Trophoblast cell (in vitro differentiated cells and primary cell): ENCODE results near the gene HDAC9.

Experiments
- DNase-seq, 2 donors: peaks; one replicate each; pipeline ENCODE4 v3.0.0-alpha.2; 2016
- H2AFZ ChIP-seq: 2 replicates; pipeline ENCODE4 v1.6.1; 2013; ENCODE audit warnings: low read length, moderate library complexity, mild to moderate bottlenecking; ENCODE audit not compliant: insufficient read depth, poor library complexity
- H2AK5ac ChIP-seq: 2 replicates; pipeline ENCODE4 v1.6.1; 2013; ENCODE audit warnings: mild to moderate bottlenecking, low read length
- H2BK120ac ChIP-seq: 2 replicates; pipeline ENCODE4 v1.6.1; 2013; ENCODE audit warnings: low read length, mild to moderate bottlenecking, moderate library complexity; ENCODE audit not compliant: insufficient read depth, poor library complexity
- H2BK12ac ChIP-seq: 2 replicates; pipeline ENCODE4 v1.6.1; 2013; ENCODE audit warnings: mild to moderate bottlenecking, low read length, moderate library complexity
- H2BK5ac ChIP-seq: 2 replicates; pipeline ENCODE4 v1.6.1; 2013; ENCODE audit warnings: low read length, low read depth, moderate library complexity, mild to moderate bottlenecking; ENCODE audit not compliant: poor library complexity
- H3K14ac ChIP-seq: 2 replicates; pipeline ENCODE4 v1.6.1; 2013; ENCODE audit warnings: mild to moderate bottlenecking, low read length
- H3K18ac ChIP-seq: 2 replicates; pipeline ENCODE4 v1.6.1; 2013; ENCODE audit warnings: mild to moderate bottlenecking, low read length
- H3K23ac ChIP-seq: 2 replicates; pipeline ENCODE4 v1.6.1; 2013; ENCODE audit warnings: low read length
- H3K27ac ChIP-seq: 2 replicates; pipeline ENCODE4 v1.5.1; 2013; ENCODE audit warnings: low read depth, mild to moderate bottlenecking, inconsistent platforms, low read length, moderate library complexity
- H3K27me3 ChIP-seq: 2 replicates; pipeline ENCODE4 v1.6.1; 2013; ENCODE audit warnings: inconsistent platforms, mild to moderate bottlenecking, low read length, moderate library complexity; ENCODE audit not compliant: insufficient read depth
- H3K36me3 ChIP-seq, 2 experiments: 1 replicate in 1 of 2; 2 replicates in 1 of 2; pipeline ENCODE4 v1.6.1; 2013; ENCODE audit warnings: low read length in 2 of 2, mild to moderate bottlenecking in 2 of 2, moderate library complexity in 1 of 2; ENCODE audit not compliant: insufficient read depth in 2 of 2, control insufficient read depth in 1 of 2
- H3K4ac ChIP-seq: 2 replicates; pipeline ENCODE4 v1.6.1; 2013; ENCODE audit warnings: low read depth, mild to moderate bottlenecking, low read length, moderate library complexity
- H3K4me1 ChIP-seq, 2 experiments: 1 replicate in 1 of 2; 2 replicates in 1 of 2; pipeline ENCODE4 v1.6.1; 2013; ENCODE audit warnings: low read length in 2 of 2, mild to moderate bottlenecking in 2 of 2, moderate library complexity in 1 of 2; ENCODE audit not compliant: insufficient read depth in 2 of 2, control insufficient read depth in 1 of 2
- H3K4me2 ChIP-seq: 2 replicates; pipeline ENCODE4 v1.6.1; 2013; ENCODE audit warnings: inconsistent platforms, mild to moderate bottlenecking, low read length, moderate library complexity
- H3K4me3 ChIP-seq: 2 replicates; pipeline ENCODE4 v1.5.1; 2013; ENCODE audit warnings: mild to moderate bottlenecking, low read depth, low read length, inconsistent platforms
- H3K79me1 ChIP-seq: one replicate; pipeline ENCODE4 v1.6.1; 2013; ENCODE audit warnings: low read length
- H3K79me2 ChIP-seq: 2 replicates; pipeline ENCODE4 v1.6.1; 2013; ENCODE audit warnings: low read length, mild to moderate bottlenecking; ENCODE audit not compliant: control insufficient read depth, insufficient read depth, poor library complexity
- H3K9ac ChIP-seq: 2 replicates; pipeline ENCODE4 v1.6.1; 2013; ENCODE audit warnings: mild to moderate bottlenecking, low read length
- H3K9me3 ChIP-seq: 2 replicates; pipeline ENCODE4 v1.6.1; 2013; ENCODE audit warnings: low read depth, mild to moderate bottlenecking, control low read depth, inconsistent platforms, low read length; ENCODE audit not compliant: insufficient read depth
- H4K12ac ChIP-seq: 2 replicates; pipeline ENCODE4 v1.6.1; 2013; ENCODE audit warnings: low read depth, mild to moderate bottlenecking, low read length, moderate library complexity
- H4K8ac ChIP-seq: 2 replicates; pipeline ENCODE4 v1.6.1; 2013; ENCODE audit warnings: low read depth, mild to moderate bottlenecking, low read length, moderate library complexity
- H4K91ac ChIP-seq: one replicate; pipeline ENCODE4 v1.6.1; 2013; ENCODE audit warnings: low read depth, mild to moderate bottlenecking, low read length, moderate library complexity
- WGBS: extraction: QIAGEN DNeasy Blood & Tissue Kit; methylation state at CpG from one replicate; pipeline ENCODE4 v1.1.7; 2013; ENCODE audit warnings: missing lambda C conversion rate; ENCODE audit not compliant: insufficient read length, insufficient coverage; ENCODE audit errors: extremely low coverage; 5-methylcytosine and 5-hydroxymethylcytosine counted together

The HDAC9 gene

GRCh38 chr7:18517646-18518045 lies 22.1 kb downstream of the HDAC9 start:
- Histone ChIP-seq H3K4ac (no peak overlapping the region), H3K79me1 (no peaks in the 10 kb centered on the region)
- WGBS: no CpG with 5 or more reads among the region's 2 CpGs

GRCh38 chr7:18518555-18518954 lies 23.0 kb downstream of the HDAC9 start:
- no CpG with 5 or more reads among the region's 6 CpGs for WGBS
- no peak overlapping the region for H3K14ac ChIP-seq
- no peak overlapping the region for H3K4me2 ChIP-seq
- H3K27ac ChIP-seq: no peak overlapping the region
- H3K23ac ChIP-seq: no peak overlapping the region
- H3K79me2 ChIP-seq: no peaks in the 10 kb centered on the region
- no peaks in the 10 kb centered on the region for H3K9me3 ChIP-seq
- H3K79me1 ChIP-seq: no peaks in the 10 kb centered on the region
- H4K91ac ChIP-seq: no peak overlapping the region
- no peak for DNase-seq
- H4K8ac ChIP-seq: no peak overlapping the region
- no peak overlapping the region for H4K12ac ChIP-seq
- H2AK5ac ChIP-seq: no peak overlapping the region
- no peak overlapping the region for H2AFZ ChIP-seq
- no peak overlapping the region for H3K4me3 ChIP-seq
- H3K4me1 ChIP-seq: no peaks in the 10 kb centered on the region
- H2BK120ac ChIP-seq: no peak overlapping the region
- no peak overlapping the region for H2BK12ac ChIP-seq
- H2BK5ac ChIP-seq: no peak overlapping the region
- H3K9ac ChIP-seq: no peak overlapping the region
- no peaks in the 10 kb centered on the region for H3K36me3 ChIP-seq
- H3K4ac ChIP-seq: no peak overlapping the region
- no peaks in the 10 kb centered on the region for H3K27me3 ChIP-seq
- no peak overlapping the region for H3K18ac ChIP-seq

More at GRCh38 chr7:18517646-18518045, 22.1 kb downstream of the HDAC9 start:
- Histone ChIP-seq H3K27ac (no peak overlapping the region), H3K4me3 (no peak overlapping the region), H3K9ac (no peak overlapping the region), H4K91ac (no peak overlapping the region), H3K4me2 (no peak overlapping the region), H4K8ac (no peak overlapping the region), H2BK12ac (no peak overlapping the region), H3K79me2 (no peaks in the 10 kb centered on the region), H4K12ac (no peak overlapping the region), H3K9me3 (no peaks in the 10 kb centered on the region), H2BK5ac (no peak overlapping the region), H3K27me3 (no peaks in the 10 kb centered on the region), H3K36me3 (no peaks in the 10 kb centered on the region), H2BK120ac (no peak overlapping the region), H3K14ac (no peak overlapping the region), H3K18ac (no peak overlapping the region), H2AK5ac (no peak overlapping the region), H3K23ac (no peak overlapping the region), H3K4me1 (no peaks in the 10 kb centered on the region), H2AFZ (no peak overlapping the region)
- DNase-seq: no peak

DNA sequence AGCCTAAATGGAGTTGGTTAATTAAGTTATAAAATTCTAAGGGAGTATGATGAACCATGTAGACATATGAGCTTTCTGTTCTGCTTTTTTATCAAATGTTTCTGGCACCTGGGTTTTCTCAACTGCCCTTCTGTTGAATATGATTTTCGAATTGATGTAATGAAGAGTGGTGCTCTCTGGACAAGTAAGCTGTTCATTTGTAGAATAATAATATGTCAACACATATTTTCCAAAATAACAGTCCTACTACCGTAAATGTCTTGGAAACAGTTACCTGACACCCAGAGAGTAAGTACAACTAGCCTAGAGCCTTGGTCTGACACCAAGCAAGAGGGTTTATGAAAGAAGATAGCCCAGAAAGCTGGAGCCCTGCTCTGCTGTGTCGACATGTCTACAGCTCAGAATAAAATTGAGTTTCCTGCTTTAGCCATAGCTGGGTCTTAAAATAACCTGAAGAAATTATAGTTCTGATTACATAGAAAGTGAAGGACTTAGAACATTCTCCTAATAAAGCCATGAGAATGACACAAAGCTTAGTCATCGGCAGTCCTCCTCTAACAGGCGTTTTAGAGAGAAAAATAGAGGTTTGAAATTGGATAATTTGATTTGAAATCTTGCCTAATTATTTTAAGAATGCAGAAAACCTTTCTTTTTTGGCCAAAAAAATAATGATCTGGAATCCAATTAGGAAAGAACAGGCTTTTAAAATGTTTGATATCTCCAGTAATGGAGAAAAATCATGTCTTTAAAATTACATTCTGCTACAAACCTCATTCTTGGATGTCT lies 25.1 kb downstream of the HDAC9 start:
- Histone ChIP-seq H3K4me1 (no peaks in the 10 kb centered on the region), H3K79me1 (no peaks in the 10 kb centered on the region), H3K18ac (no peak overlapping the region), H4K12ac (no peak overlapping the region), H3K36me3 (no peaks in the 10 kb centered on the region), H3K4ac (no peak overlapping the region), H2AFZ (no peak overlapping the region), H2BK120ac (no peak overlapping the region), H4K8ac (no peak overlapping the region), H3K14ac (no peak overlapping the region), H3K9ac (no peak overlapping the region), H3K9me3 (no peaks in the 10 kb centered on the region), H3K4me3 (no peak overlapping the region), H3K79me2 (no peaks in the 10 kb centered on the region), H3K27me3 (no peaks in the 10 kb centered on the region), H2BK12ac (no peak overlapping the region), H3K23ac (no peak overlapping the region), H2BK5ac (no peak overlapping the region), H3K27ac (no peak overlapping the region), H3K4me2 (no peak overlapping the region), H4K91ac (no peak overlapping the region), H2AK5ac (no peak overlapping the region)
- DNase-seq: no peak
- WGBS: no CpG with 5 or more reads among the region's 5 CpGs

- no peaks in the 10 kb centered on the region for H3K9me3 ChIP-seq
- no peak overlapping the region for H3K4me2 ChIP-seq
- H4K12ac ChIP-seq: no peak overlapping the region
- no peaks in the 10 kb centered on the region for H3K4me1 ChIP-seq
- H4K91ac ChIP-seq: no peak overlapping the region
- no peaks in the 10 kb centered on the region for H3K36me3 ChIP-seq
- H3K79me2 ChIP-seq: no peaks in the 10 kb centered on the region
- WGBS: no CpG with 5 or more reads among the region's 3 CpGs
- no peak for DNase-seq
- H3K27ac ChIP-seq: no peak overlapping the region
- H4K8ac ChIP-seq: no peak overlapping the region
- no peak overlapping the region for H3K4me3 ChIP-seq
- H3K4ac ChIP-seq: no peak overlapping the region
- H3K9ac ChIP-seq: no peak overlapping the region
- H3K18ac ChIP-seq: no peak overlapping the region
- no peak overlapping the region for H2BK5ac ChIP-seq
- no peaks in the 10 kb centered on the region for H3K79me1 ChIP-seq
- no peak overlapping the region for H3K23ac ChIP-seq
- H3K27me3 ChIP-seq: no peaks in the 10 kb centered on the region
- H2BK12ac ChIP-seq: no peak overlapping the region
- no peak overlapping the region for H3K14ac ChIP-seq
- no peak overlapping the region for H2BK120ac ChIP-seq
- no peak overlapping the region for H2AK5ac ChIP-seq
- H2AFZ ChIP-seq: no peak overlapping the region
Observed at GRCh38 chr7:18521236-18521589, 25.7 kb downstream of the HDAC9 start.
